HepG2 (cell line): ENCODE measurements around the gene FOXD2. TPM values are rescaled to one million over a fixed set of nuclear protein-coding genes. Genes with fewer than 3 reads are reported as not detected.

Experiments used
- ADNP ChIP-seq: sonication (generic); formaldehyde crosslinking; IDR thresholded peaks from 2 replicates; pipeline ENCODE4 v1.4.0; 2020; ENCODE audit warnings: missing genetic modification reagents
- BRCA1 ChIP-seq: sonication (generic); formaldehyde crosslinking; IDR thresholded peaks from 2 replicates; pipeline ENCODE4 v1.4.0; 2020; ENCODE audit warnings: missing genetic modification reagents
- CBX1 ChIP-seq: IDR thresholded peaks from one replicate; pipeline ENCODE4 v1.6.1; 2016; ENCODE audit warnings: antibody characterized with exemption, low read depth
- ERF ChIP-seq: IDR thresholded peaks from 2 replicates; pipeline ENCODE4 v1.6.1; 2018; ENCODE audit warnings: missing biosample characterization, missing genetic modification reagents
- HOXD1 ChIP-seq: sonication (generic); formaldehyde crosslinking; IDR thresholded peaks from 2 replicates; pipeline ENCODE4 v1.5.0; 2020; ENCODE audit warnings: missing genetic modification reagents
- KDM1A ChIP-seq: IDR thresholded peaks from 2 replicates; pipeline ENCODE4 v1.6.1; 2016; ENCODE audit warnings: missing compliant biosample characterization
- PHF20 ChIP-seq: sonication (generic); formaldehyde crosslinking; IDR thresholded peaks from 2 replicates; pipeline ENCODE4 v1.5.0; 2020; ENCODE audit warnings: mild to moderate bottlenecking, missing genetic modification reagents
- SETDB1 ChIP-seq: sonication (generic); formaldehyde crosslinking; IDR thresholded peaks from 2 replicates; pipeline ENCODE4 v1.5.1; 2020; ENCODE audit warnings: missing genetic modification reagents, mild to moderate bottlenecking, borderline replicate concordance
- SNRNP70 ChIP-seq: fragments of 200-400 bp; formaldehyde crosslinking; IDR thresholded peaks from 2 replicates; pipeline ENCODE4 v1.6.1; 2017; ENCODE audit warnings: mild to moderate bottlenecking, low read depth, low read length, moderate library complexity
- SRF ChIP-seq: IDR thresholded peaks from 2 replicates; pipeline ENCODE4 v1.6.1; 2011; ENCODE audit warnings: mild to moderate bottlenecking, low read depth, low read length, moderate library complexity
- TARDBP ChIP-seq: sonication (generic); formaldehyde crosslinking; IDR thresholded peaks from 2 replicates; pipeline ENCODE4 v1.8.0; 2022; ENCODE audit warnings: mild to moderate bottlenecking, missing genetic modification reagents
- TBP ChIP-seq: sonication (generic); formaldehyde crosslinking; IDR thresholded peaks from 2 replicates; pipeline ENCODE4 v1.5.0; 2020; ENCODE audit warnings: missing genetic modification reagents
- ZNF430 ChIP-seq: sonication (generic); formaldehyde crosslinking; IDR thresholded peaks from 2 replicates; pipeline ENCODE4 v1.9.0; 2021; ENCODE audit warnings: mild to moderate bottlenecking, missing genetic modification reagents
- polyA plus RNA-seq, 8 experiments: library from polyadenylated mRNA; depleted of rRNA in 3 of 8; stranded (reverse) in 7 of 8; unstranded in 1 of 8; fragments of >200 nt; fragmentation: Illumina TruSeq in 4 of 8; extraction: Trizol in 4 of 8; gene quantifications; 2 replicates each; pipeline versions ENCODE4 v1.2.1 to v1.2.3, GENCODE V29; 2011 to 2016; ENCODE audit warnings: low read depth in 4 of 8, missing spikeins in 1 of 8, mixed read lengths in 1 of 8; ENCODE audit not compliant: insufficient read depth in 1 of 8
- total RNA-seq, 5 experiments: library from RNA; depleted of rRNA; stranded (reverse); fragments of >200 nt; fragmentation: Illumina TruSeq; extraction: Trizol; gene quantifications; 2 replicates each; pipeline ENCODE4 v1.2.3, GENCODE V29; 2016; ENCODE audit warnings: low read depth in 1 of 5
- TF ChIP-seq, protein P1 (sequence below): IDR thresholded peaks from 2 replicates; pipeline ENCODE4 v1.6.1; 2016; ENCODE audit warnings: control low read depth
- TF ChIP-seq, protein P2 (sequence below): sonication (generic); formaldehyde crosslinking; IDR thresholded peaks from 2 replicates; pipeline ENCODE4 v1.8.1; 2022; ENCODE audit warnings: mild to moderate bottlenecking, missing genetic modification reagents
- TF ChIP-seq, protein P3 (sequence below): sonication (generic); formaldehyde crosslinking; IDR thresholded peaks from 2 replicates; pipeline ENCODE4 v1.8.0; 2023; ENCODE audit warnings: mild to moderate bottlenecking, missing genetic modification reagents
- TF ChIP-seq, protein P4 (sequence below): sonication (generic); formaldehyde crosslinking; conservative IDR thresholded peaks from 2 replicates; pipeline ENCODE4 v1.4.0; 2020; ENCODE audit warnings: missing genetic modification reagents
- TF ChIP-seq, protein P5 (sequence below): sonication (generic); formaldehyde crosslinking; IDR thresholded peaks from 2 replicates; pipeline ENCODE4 v1.9.0; 2022; ENCODE audit warnings: low read depth, missing genetic modification reagents

The FOXD2 gene
- total and polyA plus RNA-seq, 2 of the 13 experiments (the other 11 are each of a cell fraction or from before 2014, with no cell fraction given) = 0.01 to 0.09 TPM

DNA sequence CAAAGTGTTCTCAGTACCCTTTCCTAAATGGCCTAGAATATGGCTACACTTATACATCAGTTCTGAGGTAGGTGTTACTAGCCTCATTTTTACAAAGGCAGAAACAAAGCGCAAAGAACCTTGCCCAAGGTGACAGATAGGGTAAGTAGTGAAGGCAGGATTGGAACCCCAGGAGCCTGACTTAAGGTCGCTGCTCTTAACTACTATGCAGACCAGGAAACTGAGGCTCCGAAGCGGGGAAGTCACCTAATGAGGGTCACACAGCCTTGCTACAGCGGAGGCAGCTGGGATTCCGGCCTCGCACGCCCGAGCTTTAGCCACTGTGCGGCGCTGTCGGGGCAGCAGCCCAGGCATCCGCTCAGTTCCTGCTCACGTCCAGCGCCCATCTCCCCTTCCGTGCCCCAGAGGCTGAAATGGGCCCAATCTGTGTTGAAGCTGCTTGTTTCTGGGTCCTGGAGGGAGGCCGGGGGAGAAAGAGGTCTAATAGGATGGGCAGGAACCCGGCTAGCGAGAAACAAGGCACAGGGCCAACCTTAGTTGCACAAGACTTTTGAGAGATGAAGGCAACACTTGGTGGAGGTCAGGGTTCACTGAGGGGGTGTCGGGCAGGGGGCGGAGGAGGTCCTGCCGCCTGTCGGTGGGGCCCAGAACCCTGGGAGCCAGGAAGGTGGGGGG, 1.4 kb upstream of the FOXD2 start (continued):
- TF ChIP-seq, protein P1, sequence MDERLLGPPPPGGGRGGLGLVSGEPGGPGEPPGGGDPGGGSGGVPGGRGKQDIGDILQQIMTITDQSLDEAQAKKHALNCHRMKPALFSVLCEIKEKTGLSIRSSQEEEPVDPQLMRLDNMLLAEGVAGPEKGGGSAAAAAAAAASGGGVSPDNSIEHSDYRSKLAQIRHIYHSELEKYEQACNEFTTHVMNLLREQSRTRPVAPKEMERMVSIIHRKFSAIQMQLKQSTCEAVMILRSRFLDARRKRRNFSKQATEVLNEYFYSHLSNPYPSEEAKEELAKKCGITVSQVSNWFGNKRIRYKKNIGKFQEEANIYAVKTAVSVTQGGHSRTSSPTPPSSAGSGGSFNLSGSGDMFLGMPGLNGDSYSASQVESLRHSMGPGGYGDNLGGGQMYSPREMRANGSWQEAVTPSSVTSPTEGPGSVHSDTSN = no peak
- TF ChIP-seq HOXD1 (CRISPR knock-in tag) (no peak), TARDBP (CRISPR knock-in tag) (peak; percentile 85), SETDB1 (CRISPR knock-in tag) (no peak), PHF20 (CRISPR knock-in tag) (no peak), ERF (CRISPR knock-in tag) (peak; percentile 70; the same call in 1 of the 2 replicates), ZNF430 (no peak), CBX1 (peak; percentile 34), BRCA1 (CRISPR knock-in tag) (no peak), SNRNP70 (no peak), SRF (no peak), TBP (CRISPR knock-in tag) (no peak), ADNP (no peak), KDM1A (CRISPR knock-in tag) (no peak)
- TF ChIP-seq, protein P2, sequence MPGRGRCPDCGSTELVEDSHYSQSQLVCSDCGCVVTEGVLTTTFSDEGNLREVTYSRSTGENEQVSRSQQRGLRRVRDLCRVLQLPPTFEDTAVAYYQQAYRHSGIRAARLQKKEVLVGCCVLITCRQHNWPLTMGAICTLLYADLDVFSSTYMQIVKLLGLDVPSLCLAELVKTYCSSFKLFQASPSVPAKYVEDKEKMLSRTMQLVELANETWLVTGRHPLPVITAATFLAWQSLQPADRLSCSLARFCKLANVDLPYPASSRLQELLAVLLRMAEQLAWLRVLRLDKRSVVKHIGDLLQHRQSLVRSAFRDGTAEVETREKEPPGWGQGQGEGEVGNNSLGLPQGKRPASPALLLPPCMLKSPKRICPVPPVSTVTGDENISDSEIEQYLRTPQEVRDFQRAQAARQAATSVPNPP (CRISPR knock-in tag) = peak; percentile 68; the same call in 1 of the 2 replicates
- TF ChIP-seq, protein P3, sequence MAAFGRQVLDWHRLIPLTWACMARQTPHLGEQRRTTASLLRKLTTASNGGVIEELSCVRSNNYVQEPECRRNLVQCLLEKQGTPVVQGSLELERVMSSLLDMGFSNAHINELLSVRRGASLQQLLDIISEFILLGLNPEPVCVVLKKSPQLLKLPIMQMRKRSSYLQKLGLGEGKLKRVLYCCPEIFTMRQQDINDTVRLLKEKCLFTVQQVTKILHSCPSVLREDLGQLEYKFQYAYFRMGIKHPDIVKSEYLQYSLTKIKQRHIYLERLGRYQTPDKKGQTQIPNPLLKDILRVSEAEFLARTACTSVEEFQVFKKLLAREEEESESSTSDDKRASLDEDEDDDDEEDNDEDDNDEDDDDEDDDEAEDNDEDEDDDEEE (CRISPR knock-in tag) = no peak
- TF ChIP-seq, protein P4, sequence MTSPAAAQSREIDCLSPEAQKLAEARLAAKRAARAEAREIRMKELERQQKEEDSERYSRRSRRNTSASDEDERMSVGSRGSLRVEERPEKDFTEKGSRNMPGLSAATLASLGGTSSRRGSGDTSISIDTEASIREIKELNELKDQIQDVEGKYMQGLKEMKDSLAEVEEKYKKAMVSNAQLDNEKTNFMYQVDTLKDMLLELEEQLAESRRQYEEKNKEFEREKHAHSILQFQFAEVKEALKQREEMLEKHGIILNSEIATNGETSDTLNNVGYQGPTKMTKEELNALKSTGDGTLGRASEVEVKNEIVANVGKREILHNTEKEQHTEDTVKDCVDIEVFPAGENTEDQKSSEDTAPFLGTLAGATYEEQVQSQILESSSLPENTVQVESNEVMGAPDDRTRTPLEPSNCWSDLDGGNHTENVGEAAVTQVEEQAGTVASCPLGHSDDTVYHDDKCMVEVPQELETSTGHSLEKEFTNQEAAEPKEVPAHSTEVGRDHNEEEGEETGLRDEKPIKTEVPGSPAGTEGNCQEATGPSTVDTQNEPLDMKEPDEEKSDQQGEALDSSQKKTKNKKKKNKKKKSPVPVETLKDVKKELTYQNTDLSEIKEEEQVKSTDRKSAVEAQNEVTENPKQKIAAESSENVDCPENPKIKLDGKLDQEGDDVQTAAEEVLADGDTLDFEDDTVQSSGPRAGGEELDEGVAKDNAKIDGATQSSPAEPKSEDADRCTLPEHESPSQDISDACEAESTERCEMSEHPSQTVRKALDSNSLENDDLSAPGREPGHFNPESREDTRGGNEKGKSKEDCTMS (CRISPR knock-in tag) = no peak
- TF ChIP-seq, protein P5, sequence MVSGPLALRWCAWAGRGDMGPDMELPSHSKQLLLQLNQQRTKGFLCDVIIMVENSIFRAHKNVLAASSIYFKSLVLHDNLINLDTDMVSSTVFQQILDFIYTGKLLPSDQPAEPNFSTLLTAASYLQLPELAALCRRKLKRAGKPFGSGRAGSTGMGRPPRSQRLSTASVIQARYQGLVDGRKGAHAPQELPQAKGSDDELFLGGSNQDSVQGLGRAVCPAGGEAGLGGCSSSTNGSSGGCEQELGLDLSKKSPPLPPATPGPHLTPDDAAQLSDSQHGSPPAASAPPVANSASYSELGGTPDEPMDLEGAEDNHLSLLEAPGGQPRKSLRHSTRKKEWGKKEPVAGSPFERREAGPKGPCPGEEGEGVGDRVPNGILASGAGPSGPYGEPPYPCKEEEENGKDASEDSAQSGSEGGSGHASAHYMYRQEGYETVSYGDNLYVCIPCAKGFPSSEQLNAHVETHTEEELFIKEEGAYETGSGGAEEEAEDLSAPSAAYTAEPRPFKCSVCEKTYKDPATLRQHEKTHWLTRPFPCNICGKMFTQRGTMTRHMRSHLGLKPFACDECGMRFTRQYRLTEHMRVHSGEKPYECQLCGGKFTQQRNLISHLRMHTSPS (CRISPR knock-in tag) = no peak
